Dendritic cell treated with granulocyte-macrophage colony-stimulating factor and Interleukin-4, amounts not matched to agents 40 ng/mL and 50 ng/mL, for 4 days (primary cell): Measurements from ENCODE around the gene PLEKHA4.
A peak's percentile ranks its signal among the peaks of the same experiment; 100 is the strongest.

Experiments
- H3K27ac Mint-ChIP-seq: one replicate; pipeline ENCODE4 v1.8.0; 2022; ENCODE audit warnings: mild to moderate bottlenecking, mixed read lengths
- H3K27me3 Mint-ChIP-seq: one replicate; pipeline ENCODE4 v1.8.0; 2022; ENCODE audit warnings: mild to moderate bottlenecking, mixed read lengths
- H3K36me3 Mint-ChIP-seq: one replicate; pipeline ENCODE4 v1.8.0; 2022; ENCODE audit warnings: low read depth, mixed read lengths
- H3K4me1 Mint-ChIP-seq: one replicate; pipeline ENCODE4 v1.8.0; 2022; ENCODE audit warnings: low read depth, mixed read lengths
- H3K4me3 Mint-ChIP-seq: one replicate; pipeline ENCODE4 v1.8.0; 2022; ENCODE audit warnings: mild to moderate bottlenecking, moderate library complexity, mixed read lengths
- H3K9me3 Mint-ChIP-seq: one replicate; pipeline ENCODE4 v1.8.0; 2022; ENCODE audit warnings: mixed read lengths
- intact Hi-C: fragments of 100-400 bp; cut with micrococcal nuclease; formaldehyde crosslinking; loops from one replicate; pipeline ENCODE4 v1.15.0; 2022

Gene PLEKHA4

DNA sequence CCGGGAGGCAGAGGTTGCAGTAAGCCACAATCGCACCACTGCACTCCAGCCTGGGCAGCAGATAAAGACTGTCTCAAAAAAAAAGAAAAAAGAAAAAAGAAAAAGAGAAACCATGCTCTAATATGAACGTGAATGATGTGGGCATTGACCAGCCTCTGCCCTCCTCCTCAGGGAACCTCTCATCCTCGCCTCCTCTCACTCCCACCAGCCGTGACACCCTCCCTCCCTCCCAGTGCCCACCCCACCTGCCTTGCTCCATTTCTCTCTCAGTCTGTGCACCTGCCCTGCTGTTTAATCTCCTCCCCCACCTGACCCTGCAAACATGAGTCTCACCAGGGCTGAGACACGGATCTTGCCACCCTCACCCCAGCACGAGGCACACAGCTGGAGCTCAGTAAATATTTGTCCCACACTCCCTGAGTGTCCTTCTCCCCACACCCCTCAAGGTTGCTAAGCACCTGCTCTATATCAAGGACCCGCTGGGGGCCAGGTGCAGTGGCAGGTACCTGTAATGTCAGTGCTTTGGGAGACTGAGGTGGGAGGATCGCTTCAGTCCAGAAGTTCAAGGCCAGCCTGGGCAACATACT lies 50.1 kb downstream of the PLEKHA4 start:
- Mint-ChIP-seq H3K4me3 (no peak overlapping the region), H3K9me3 (no peaks in the 10 kb centered on the region), H3K27me3 (peaks cover 8% of the 10 kb centered on the region), H3K4me1 (peaks cover 6% of the 10 kb centered on the region), H3K27ac (no peak overlapping the region), H3K36me3 (no peaks in the 10 kb centered on the region)
- intact Hi-C loops = no loop called here

DNA sequence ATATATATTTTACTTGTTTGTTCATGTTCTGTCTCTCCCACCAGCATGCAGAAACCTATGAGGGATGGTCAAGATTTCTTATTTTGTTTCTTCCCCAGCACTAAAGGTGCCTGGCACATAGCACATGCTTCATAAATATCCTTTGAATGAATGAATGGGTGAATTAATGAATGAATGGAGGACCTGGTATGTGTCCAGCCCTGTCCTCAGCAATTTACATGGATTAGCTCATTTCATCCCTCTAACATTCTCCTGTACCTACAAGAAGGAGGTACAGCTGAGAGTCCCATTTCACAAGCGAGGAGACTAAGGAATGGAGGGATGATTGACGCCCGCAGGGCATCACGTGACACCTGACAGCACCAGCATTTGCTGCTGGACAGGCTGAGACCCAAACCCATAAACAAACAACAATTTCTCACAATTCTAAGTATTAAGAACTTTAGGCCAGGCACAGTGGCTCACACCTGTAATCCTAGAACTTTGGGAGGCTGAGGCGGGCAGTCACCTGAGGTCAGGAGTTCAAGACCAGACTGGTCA lies 50.8 kb downstream of the PLEKHA4 start:
- H3K27ac Mint-ChIP-seq = no peak overlapping the region
- intact Hi-C loops = no loop called here
- no peaks in the 10 kb centered on the region for H3K36me3 Mint-ChIP-seq
- no peaks in the 10 kb centered on the region for H3K9me3 Mint-ChIP-seq
- H3K27me3 Mint-ChIP-seq = peaks cover 9% of the 10 kb centered on the region
- H3K4me3 Mint-ChIP-seq = no peak overlapping the region
- peaks cover 11% of the 10 kb centered on the region for H3K4me1 Mint-ChIP-seq

DNA sequence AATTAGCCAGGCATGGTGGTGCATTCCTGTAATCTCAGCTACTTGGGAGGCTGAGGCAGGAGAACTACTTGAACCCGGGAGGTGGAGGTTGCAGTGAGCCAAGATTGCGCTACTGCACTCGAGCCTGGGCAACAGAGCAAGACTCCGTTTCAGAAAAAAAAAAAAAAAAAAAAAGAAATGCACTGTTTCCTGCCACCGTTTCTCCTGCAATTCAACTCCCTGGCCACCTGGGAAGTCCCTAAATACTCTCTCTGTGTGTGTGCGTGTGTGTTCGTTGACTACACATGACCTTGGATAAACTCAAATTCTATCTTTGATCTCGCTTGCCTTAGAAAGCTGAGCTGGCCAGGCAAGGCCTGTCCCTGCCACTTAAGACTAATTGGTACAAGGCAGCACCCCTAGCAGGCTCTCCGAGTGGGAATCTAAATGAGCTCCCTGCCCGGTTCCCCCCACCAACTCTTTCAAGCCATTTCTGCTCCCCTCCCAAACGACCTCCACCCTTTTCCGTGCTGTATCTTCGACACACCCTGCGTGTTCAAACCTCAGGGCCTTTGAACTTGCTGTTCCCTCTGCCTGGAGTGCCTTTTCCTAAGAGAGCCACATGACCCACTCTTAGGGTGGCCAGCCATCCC lies 52.4 kb downstream of the PLEKHA4 start:
- Mint-ChIP-seq H3K36me3 (no peaks in the 10 kb centered on the region), H3K4me3 (no peak overlapping the region), H3K27me3 (peaks cover 9% of the 10 kb centered on the region), H3K27ac (peak overlapping the region; percentile 10), H3K4me1 (peaks cover 20% of the 10 kb centered on the region), H3K9me3 (no peaks in the 10 kb centered on the region)
- intact Hi-C loops = no loop called here

DNA sequence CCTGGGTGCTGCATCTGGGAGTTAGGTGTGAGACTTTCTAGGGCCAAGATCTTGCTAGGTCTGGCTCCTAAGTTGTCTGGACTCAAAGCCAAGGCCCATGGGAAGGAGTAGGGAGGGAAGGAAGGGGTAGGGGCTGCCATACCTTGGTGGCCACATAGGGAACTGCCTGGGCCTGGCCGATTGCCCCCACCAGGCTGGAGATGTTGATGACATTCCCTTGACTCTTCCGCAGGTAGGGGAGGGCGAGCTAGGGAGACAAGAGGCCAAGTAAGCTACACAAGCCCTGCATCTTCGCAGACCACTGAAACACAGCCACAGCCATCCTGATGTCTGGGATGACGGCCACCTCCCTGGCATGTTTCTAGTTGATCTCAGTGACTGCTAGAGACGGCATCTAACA lies 53.5 kb downstream of the PLEKHA4 start:
- intact Hi-C loops = no loop called here
- peaks cover 30% of the 10 kb centered on the region for H3K4me1 Mint-ChIP-seq
- H3K36me3 Mint-ChIP-seq = peaks cover 8% of the 10 kb centered on the region
- H3K9me3 Mint-ChIP-seq = no peaks in the 10 kb centered on the region
- H3K27ac Mint-ChIP-seq = no peak overlapping the region
- H3K27me3 Mint-ChIP-seq = peaks cover 11% of the 10 kb centered on the region
- H3K4me3 Mint-ChIP-seq = no peak overlapping the region

DNA sequence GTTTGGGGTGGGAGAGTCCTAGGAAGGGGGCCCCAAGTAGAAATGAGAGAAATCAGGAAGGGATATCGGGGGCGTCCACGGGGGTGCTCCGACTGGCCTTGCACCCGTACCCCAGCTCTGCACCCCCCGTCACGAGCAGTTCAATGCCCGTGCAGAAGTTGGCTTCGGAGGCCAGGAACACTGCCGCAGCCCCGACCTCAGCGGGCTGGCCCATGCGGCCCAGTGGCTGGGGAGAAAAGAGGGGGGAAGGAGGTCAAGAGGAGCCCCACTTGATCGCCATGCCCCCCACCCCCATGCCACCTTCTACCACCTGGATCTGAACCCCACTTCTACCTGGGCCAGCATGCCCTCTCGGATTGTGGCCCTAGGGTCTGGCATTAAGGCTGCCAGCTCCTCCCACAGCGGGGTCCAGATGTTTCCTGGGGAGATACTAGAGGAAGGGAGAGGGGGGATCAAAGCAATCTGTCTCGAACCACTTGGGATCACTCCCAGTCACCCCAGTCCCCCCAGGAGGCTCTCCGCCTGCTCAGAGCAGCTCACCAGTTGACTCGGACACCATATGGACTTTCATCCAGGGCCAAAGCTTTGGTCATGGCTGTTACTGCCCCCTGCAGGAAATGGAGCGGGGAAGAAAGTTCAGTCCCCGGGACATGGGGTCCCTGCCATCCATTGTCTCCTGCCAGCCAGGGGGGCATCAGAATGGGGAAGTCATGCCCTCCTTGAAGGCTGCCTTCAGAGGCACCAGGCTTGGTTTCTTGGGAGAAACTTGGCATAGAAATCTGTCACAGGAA lies 55.1 kb downstream of the PLEKHA4 start:
- Mint-ChIP-seq H3K4me3 (no peak overlapping the region), H3K27me3 (peaks cover 11% of the 10 kb centered on the region), H3K27ac (no peak overlapping the region), H3K4me1 (peaks cover 34% of the 10 kb centered on the region), H3K36me3 (peaks cover 8% of the 10 kb centered on the region), H3K9me3 (no peaks in the 10 kb centered on the region)
- intact Hi-C loops = no loop called here

DNA sequence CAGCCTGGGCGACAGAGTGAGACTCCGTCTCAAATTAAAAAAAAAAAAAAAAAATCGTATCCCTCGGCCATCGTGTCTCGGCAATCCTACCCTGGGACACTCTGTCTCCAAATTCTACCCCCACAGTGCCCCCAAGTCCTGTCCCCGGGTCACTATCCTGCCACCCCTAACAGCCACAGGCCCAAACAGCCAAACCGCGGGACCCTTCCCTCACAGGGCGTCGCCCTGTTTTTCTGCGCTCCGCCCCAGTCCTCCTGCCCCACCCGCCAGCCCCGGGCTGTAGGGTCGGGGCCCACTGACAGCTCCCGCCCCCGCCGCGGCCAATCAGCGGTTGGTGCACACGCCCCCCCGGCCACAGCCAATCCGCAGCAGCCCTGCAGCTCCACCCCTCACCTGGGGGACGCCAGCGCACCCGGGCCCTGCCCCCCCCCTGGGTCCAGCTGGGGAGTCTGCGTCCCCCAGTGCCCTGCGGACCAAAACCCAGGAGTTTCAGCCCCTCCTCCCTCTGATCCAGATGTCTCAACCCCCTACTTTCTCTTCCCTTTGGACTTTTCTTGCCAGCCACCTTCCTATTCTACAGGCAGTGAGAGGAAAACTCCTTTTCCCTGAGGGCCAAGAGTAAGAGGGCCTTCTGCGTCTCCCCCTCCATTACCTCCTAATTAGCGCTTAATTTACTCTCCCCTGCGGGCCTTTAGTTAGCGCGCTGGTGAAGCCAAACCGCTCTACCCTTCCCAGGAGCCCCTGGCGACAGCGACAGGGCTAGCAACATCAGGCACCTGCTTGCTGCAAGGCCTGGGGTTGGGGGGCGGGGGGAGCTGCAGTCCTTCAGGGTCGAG lies 56.1 kb downstream of the PLEKHA4 start:
- H3K27ac Mint-ChIP-seq = peak overlapping the region; percentile 89
- no peaks in the 10 kb centered on the region for H3K9me3 Mint-ChIP-seq
- H3K36me3 Mint-ChIP-seq = peaks cover 16% of the 10 kb centered on the region
- H3K4me3 Mint-ChIP-seq = peak overlapping the region; percentile 76
- peaks cover 42% of the 10 kb centered on the region for H3K4me1 Mint-ChIP-seq
- intact Hi-C loops = no loop called here
- H3K27me3 Mint-ChIP-seq = peaks cover 11% of the 10 kb centered on the region

DNA sequence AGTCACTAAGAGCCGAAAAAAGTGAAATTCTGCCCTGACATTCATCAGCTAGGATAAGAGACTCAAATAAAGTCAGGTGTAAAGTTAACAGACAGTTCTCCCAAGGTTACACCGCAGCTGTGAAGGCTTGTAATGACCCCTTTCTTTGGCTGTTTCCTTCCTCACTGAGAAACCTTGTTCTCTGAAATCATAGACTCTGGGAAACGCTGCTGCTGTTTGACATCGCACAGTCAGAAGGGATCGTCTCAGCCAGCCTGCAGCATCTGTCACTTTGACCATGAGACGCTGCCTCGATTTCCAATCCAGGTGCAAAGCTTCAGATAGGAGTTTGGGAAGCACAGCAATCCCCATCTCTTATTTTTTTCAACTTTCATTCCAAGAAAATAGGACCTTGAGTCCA lies 58.3 kb downstream of the PLEKHA4 start:
- Mint-ChIP-seq H3K9me3 (no peaks in the 10 kb centered on the region), H3K4me3 (peak overlapping the region; percentile 89), H3K27ac (peak overlapping the region; percentile 89), H3K27me3 (peaks cover 5% of the 10 kb centered on the region), H3K36me3 (peaks cover 25% of the 10 kb centered on the region), H3K4me1 (peaks cover 42% of the 10 kb centered on the region)
- intact Hi-C loops = loop anchor here (2.0 kb wide), 1 partner anchor 15 kb away; no protein-coding TSS in a partner anchor

DNA sequence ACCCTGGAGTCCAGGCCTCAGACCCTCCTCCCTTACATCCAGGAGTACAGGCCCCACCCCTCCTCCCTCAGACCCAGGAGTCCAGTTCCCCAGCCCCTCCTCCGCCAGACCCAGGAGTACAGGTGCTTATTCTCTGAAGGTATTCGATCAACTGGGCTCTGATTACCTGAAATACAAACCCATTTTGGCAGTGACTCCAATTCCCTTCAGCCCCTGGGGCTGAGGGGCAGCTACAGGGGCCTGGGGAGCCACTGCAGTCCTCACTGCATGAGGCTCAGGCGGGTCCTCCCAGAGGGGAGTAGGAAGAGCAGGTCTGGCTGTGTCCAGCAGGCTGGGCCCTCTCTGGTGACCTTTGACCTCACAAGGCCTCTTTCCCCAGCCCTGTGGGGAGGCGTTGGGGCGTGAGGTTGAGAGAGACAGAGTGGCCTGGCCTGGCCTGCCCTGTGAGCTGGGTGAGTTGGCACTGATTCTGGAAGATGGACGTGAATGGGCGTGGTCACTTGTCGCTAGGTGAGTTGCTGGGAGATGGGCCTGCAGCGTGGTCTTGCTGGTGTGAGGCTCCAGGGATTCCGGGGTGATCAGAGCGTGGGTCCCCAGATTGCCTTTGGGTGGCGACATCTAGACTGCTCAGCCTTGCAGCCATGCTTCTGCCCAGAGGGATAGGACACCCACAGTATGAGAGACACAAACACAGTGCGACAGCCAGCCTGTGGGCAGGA lies 60.7 kb downstream of the PLEKHA4 start:
- Mint-ChIP-seq H3K4me1 (peaks cover 37% of the 10 kb centered on the region), H3K27ac (no peak overlapping the region), H3K27me3 (peaks cover 2% of the 10 kb centered on the region), H3K9me3 (no peaks in the 10 kb centered on the region), H3K36me3 (peaks cover 32% of the 10 kb centered on the region), H3K4me3 (no peak overlapping the region)
- intact Hi-C loops = no loop called here

DNA sequence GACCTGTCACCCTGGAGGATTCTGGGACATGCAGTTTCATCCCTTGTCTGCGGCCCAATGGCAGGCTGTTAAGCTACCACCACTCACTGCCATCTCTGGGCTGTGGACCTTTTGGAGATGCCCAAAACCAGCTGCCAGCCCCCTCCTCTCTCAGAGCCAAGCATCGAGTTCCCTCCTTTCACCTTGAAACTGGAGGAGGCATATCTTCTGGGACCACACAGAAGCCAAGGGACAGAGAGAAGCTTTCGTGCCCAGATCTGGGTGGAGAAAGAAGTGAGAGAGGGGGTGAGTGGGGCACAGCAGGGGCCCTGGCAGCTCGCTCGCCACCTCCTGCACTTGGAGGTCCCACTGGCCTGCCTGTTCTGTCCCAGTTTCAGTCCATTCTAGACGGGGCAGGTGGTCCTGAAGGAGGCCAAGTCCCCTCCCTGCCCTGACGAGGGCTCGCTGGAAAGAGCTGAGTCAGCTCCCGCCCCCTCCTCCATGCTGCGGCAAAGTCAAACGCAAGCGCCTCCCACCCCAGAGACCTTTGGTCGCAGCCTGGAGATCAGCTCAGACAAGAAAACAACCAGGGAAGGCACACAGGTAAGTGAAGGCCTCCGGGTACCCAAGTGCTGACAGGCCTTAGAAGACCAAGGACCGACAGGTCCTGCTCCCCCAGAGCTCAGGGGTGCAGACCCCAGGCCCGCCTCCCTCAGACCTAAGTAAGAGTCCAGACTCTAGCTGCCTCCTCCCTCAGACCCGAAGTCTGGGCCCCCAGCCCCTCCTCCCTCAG lies 61.4 kb downstream of the PLEKHA4 start:
- Mint-ChIP-seq H3K36me3 (peaks cover 32% of the 10 kb centered on the region), H3K9me3 (no peaks in the 10 kb centered on the region), H3K27ac (no peak overlapping the region), H3K4me1 (peaks cover 30% of the 10 kb centered on the region), H3K27me3 (peaks cover 2% of the 10 kb centered on the region), H3K4me3 (no peak overlapping the region)
- intact Hi-C loops = no loop called here

DNA sequence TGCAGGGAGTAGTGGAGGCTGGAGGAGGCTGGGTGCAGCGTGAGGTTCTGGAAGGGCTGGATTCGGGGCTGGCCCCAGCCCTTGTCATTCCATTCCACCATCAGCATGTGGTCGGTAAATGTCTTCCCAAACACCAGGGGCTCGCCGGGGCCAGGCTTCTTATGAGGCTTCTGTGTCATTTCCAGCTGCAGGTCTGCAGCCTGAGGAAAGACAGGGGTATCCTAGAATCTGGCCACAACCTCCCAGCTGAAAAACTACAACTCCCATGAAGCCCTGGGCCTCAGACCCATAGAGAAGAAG lies 61.9 kb downstream of the PLEKHA4 start:
- intact Hi-C loops = no loop called here
- Mint-ChIP-seq H3K36me3 (peaks cover 32% of the 10 kb centered on the region), H3K27me3 (peaks cover 2% of the 10 kb centered on the region), H3K4me3 (no peak overlapping the region), H3K27ac (no peak overlapping the region), H3K4me1 (peaks cover 28% of the 10 kb centered on the region), H3K9me3 (no peaks in the 10 kb centered on the region)

DNA sequence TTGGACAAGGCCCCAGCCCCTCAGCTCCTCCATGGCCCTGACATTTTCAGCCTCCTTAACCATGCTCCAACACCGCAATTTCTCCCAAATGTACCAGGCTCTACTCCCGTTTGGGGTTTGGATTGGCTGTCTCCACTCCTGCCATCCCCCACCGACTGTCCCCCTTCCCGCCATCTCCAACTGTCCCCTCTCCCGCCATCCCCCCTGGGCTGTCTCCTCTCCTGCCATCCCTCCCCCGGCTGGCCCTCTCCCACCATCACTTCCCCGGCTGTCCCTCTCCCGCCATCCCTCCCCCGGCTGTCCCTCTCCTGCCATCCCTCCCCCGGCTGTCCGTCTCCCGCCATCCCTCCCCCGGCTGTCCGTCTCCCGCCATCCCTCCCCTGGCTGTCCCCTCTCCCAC lies 63.0 kb downstream of the PLEKHA4 start:
- peaks cover 27% of the 10 kb centered on the region for H3K36me3 Mint-ChIP-seq
- no peak overlapping the region for H3K4me3 Mint-ChIP-seq
- H3K4me1 Mint-ChIP-seq = peaks cover 24% of the 10 kb centered on the region
- H3K9me3 Mint-ChIP-seq = no peaks in the 10 kb centered on the region
- no peaks in the 10 kb centered on the region for H3K27me3 Mint-ChIP-seq
- H3K27ac Mint-ChIP-seq = no peak overlapping the region
- intact Hi-C loops = no loop called here

DNA sequence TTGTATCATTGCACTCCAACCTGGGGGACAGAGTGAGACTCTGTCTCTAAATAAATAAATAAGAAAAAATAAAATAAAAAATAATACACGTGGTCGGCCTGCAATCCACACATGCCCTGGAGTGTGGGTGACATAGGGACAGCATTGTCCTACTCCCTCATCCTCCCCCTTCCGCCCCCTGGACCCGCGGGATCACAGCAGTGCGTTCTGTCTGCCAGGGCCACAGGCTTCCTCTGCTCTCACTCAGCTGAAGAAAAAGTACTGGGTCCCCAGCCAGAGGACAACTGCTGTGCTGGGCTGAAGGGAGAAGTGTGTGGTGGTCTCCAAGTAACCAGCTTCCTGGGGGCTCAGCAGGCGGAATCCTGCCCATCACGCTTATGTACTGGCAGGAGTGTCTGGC lies 63.9 kb downstream of the PLEKHA4 start:
- Mint-ChIP-seq H3K4me1 (peaks cover 14% of the 10 kb centered on the region), H3K27me3 (no peaks in the 10 kb centered on the region), H3K27ac (no peak overlapping the region), H3K9me3 (no peaks in the 10 kb centered on the region), H3K36me3 (peaks cover 33% of the 10 kb centered on the region), H3K4me3 (no peak overlapping the region)
- intact Hi-C loops = no loop called here

DNA sequence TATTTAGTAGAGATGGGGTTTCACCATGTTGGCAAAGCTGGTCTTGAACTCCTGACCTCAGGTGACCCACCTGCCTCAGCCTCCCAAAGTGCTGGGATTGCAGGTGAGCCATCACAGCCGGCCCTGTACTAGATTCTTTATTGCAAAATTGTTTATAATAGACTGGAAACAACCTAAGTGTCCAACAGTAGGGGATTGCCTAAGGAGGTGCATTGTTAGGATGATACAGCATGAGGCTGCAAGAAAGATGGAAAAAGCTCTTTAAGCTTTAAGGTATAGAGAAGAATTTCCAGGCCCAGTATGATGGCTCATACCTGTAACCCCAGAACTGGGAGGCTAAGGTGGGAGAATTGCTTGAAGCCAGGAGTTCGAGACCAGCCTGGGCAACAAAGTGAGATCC lies 65.8 kb downstream of the PLEKHA4 start:
- H3K27me3 Mint-ChIP-seq = no peaks in the 10 kb centered on the region
- no peak overlapping the region for H3K4me3 Mint-ChIP-seq
- H3K9me3 Mint-ChIP-seq = no peaks in the 10 kb centered on the region
- H3K4me1 Mint-ChIP-seq = peaks cover under 1% of the 10 kb centered on the region
- peaks cover 42% of the 10 kb centered on the region for H3K36me3 Mint-ChIP-seq
- intact Hi-C loops = no loop called here
- no peak overlapping the region for H3K27ac Mint-ChIP-seq
